H1 (cell line): Measurements from ENCODE around the gene PGLYRP4. TPM values are rescaled to one million over a fixed set of nuclear protein-coding genes. Genes with fewer than 3 reads are reported as not detected.

Experiments used
- polyA plus RNA-seq, 7 experiments: library from polyadenylated mRNA; depleted of rRNA in 3 of 7; stranded (reverse) in 5 of 7; unstranded in 2 of 7; fragments of >200 nt in 5 of 7; fragments of 200-250 nt in 2 of 7; gene quantifications; 1 replicate in 5 of 7; 2 replicates in 1 of 7; 4 replicates in 1 of 7; pipeline versions ENCODE4 v1.2.1 to v1.2.3, GENCODE V29; 2011 to 2013; ENCODE audit warnings: missing spikeins in 2 of 7, mixed read lengths in 2 of 7
- small RNA-seq: library from polyadenylated mRNA; stranded (forward); fragments of <200 nt; extraction: miRNeasy Mini kit (QIAGEN cat#:217004); gene quantifications from one replicate; pipeline ENCODE3, GENCODE V24; 2013; ENCODE audit not compliant: insufficient read depth
- total RNA-seq: library from RNA; stranded (reverse); fragmentation: NEBNext Ultra II Directional; extraction: Animal tissue kit (Norgen Biotek cat#: 25700); gene quantifications from 2 replicates; pipeline ENCODE4 v1.2.1, GENCODE V29; 2021

The PGLYRP4 gene
- total and polyA plus RNA-seq, 2 of the 8 experiments (the other 6 are each of a cell fraction or from before 2014, with no cell fraction given), result not detected

Small RNA genes lying within 50 kb of the gene (small RNA-seq; reads per million reads assigned to genes)
- not detected for gene RNU6-160P
- not detected for gene S100A15A

Other genes with a start within 250 kb of the PGLYRP4 start
- gene SPRR2F, start 235.3 kb downstream of the PGLYRP4 start, total RNA-seq, result 1.0 and 1.1 TPM in 2 replicates
- gene SPRR2F, start 235.3 kb downstream of the PGLYRP4 start, polyA plus RNA-seq (2011; rRNA removed), result 0.49 and 0.50 TPM in 2 replicates
- gene SPRR2G, start 198.0 kb downstream of the PGLYRP4 start, total RNA-seq, result not detected in 2 replicates
- not detected in 2 replicates for gene SPRR2G, start 198.0 kb downstream of the PGLYRP4 start, polyA plus RNA-seq (2011; rRNA removed)
- not detected in 2 replicates for gene LELP1, start 145.4 kb downstream of the PGLYRP4 start, total RNA-seq
- not detected in 2 replicates for gene LELP1, start 145.4 kb downstream of the PGLYRP4 start, polyA plus RNA-seq (2011; rRNA removed)
- not detected in 2 replicates for gene PRR9, start 131.3 kb downstream of the PGLYRP4 start, total RNA-seq
- not detected in 2 replicates for gene PRR9, start 131.3 kb downstream of the PGLYRP4 start, polyA plus RNA-seq (2011; rRNA removed)
- not detected in 2 replicates for gene LORICRIN, start 89.2 kb downstream of the PGLYRP4 start, total RNA-seq
- gene LORICRIN, start 89.2 kb downstream of the PGLYRP4 start, polyA plus RNA-seq (2011; rRNA removed), result 0.08 TPM in 1 of 2 replicates, not detected in the other
- not detected in 2 replicates for gene PGLYRP3, start 35.9 kb downstream of the PGLYRP4 start, total RNA-seq
- gene PGLYRP3, start 35.9 kb downstream of the PGLYRP4 start, polyA plus RNA-seq (2011; rRNA removed), result not detected in 2 replicates
- gene S100A9, start 9.0 kb upstream of the PGLYRP4 start, total RNA-seq, result not detected in 2 replicates
- gene S100A9, start 9.0 kb upstream of the PGLYRP4 start, polyA plus RNA-seq (2011; rRNA removed), result not detected in 2 replicates
- not detected in 2 replicates for gene S100A12, start 26.8 kb upstream of the PGLYRP4 start, total RNA-seq
- not detected in 2 replicates for gene S100A12, start 26.8 kb upstream of the PGLYRP4 start, polyA plus RNA-seq (2011; rRNA removed)
- gene S100A8, start 42.2 kb upstream of the PGLYRP4 start, total RNA-seq, result not detected in 2 replicates
- not detected in 2 replicates for gene S100A8, start 42.2 kb upstream of the PGLYRP4 start, polyA plus RNA-seq (2011; rRNA removed)
- gene S100A7A, start 67.7 kb upstream of the PGLYRP4 start, total RNA-seq, result not detected in 2 replicates
- not detected in 2 replicates for gene S100A7A, start 67.7 kb upstream of the PGLYRP4 start, polyA plus RNA-seq (2011; rRNA removed)
- gene S100A7, start 111.8 kb upstream of the PGLYRP4 start, total RNA-seq, result not detected in 2 replicates
- gene S100A7, start 111.8 kb upstream of the PGLYRP4 start, polyA plus RNA-seq (2011; rRNA removed), result not detected in 2 replicates
- gene S100A6, start 187.2 kb upstream of the PGLYRP4 start, total RNA-seq, result 11.1 and 11.5 TPM in 2 replicates
- 45.8 and 63.0 TPM in 2 replicates for gene S100A6, start 187.2 kb upstream of the PGLYRP4 start, polyA plus RNA-seq (2011; rRNA removed)
- gene S100A5, start 192.1 kb upstream of the PGLYRP4 start, total RNA-seq, result not detected in 2 replicates
- not detected in 2 replicates for gene S100A5, start 192.1 kb upstream of the PGLYRP4 start, polyA plus RNA-seq (2011; rRNA removed)
- gene S100A4, start 197.0 kb upstream of the PGLYRP4 start, total RNA-seq, result 36.3 and 39.6 TPM in 2 replicates
- 43.3 and 85.4 TPM in 2 replicates for gene S100A4, start 197.0 kb upstream of the PGLYRP4 start, polyA plus RNA-seq (2011; rRNA removed)
- gene S100A3, start 200.4 kb upstream of the PGLYRP4 start, total RNA-seq, result 0.47 TPM in 1 of 2 replicates, not detected in the other
- 0.26 and 0.77 TPM in 2 replicates for gene S100A3, start 200.4 kb upstream of the PGLYRP4 start, polyA plus RNA-seq (2011; rRNA removed)
- 2.0 TPM in 1 of 2 replicates, not detected in the other for gene S100A2, start 217.0 kb upstream of the PGLYRP4 start, total RNA-seq
- 0.71 and 0.86 TPM in 2 replicates for gene S100A2, start 217.0 kb upstream of the PGLYRP4 start, polyA plus RNA-seq (2011; rRNA removed)